B cell (primary cell): ENCODE measurements around the gene RBMS3. TPM values are rescaled to one million over a fixed set of nuclear protein-coding genes. Genes with fewer than 3 reads are reported as not detected.

Experiments used
- ATAC-seq: fragments of 200-7000 bp; cut with Tn5 transposase; one replicate; pipeline ENCODE4 v1.10.0; 2021; ENCODE audit warnings: low read depth, mild to moderate bottlenecking, moderate number of reproducible peaks, moderate library complexity
- CTCF ChIA-PET: fragments of 350-600 bp; sonication (Branson Sonifier 250); formaldehyde crosslinking; loops from one replicate; lab custom pipeline; 2021; ENCODE audit warnings: antibody characterized with exemption, inconsistent platforms; lab: Charles Lee
- POLR2A ChIA-PET: fragments of 350-600 bp; sonication (Branson Sonifier 250); formaldehyde crosslinking; loops from one replicate; lab custom pipeline; 2021; ENCODE audit warnings: antibody characterized with exemption; lab: Charles Lee
- DNase-seq: peaks from one replicate; pipeline ENCODE4 v3.0.0; 2013
- H2AFZ ChIP-seq: 2 replicates; pipeline ENCODE4 v1.6.1; 2012; ENCODE audit warnings: mild to moderate bottlenecking, low read depth, low read length; ENCODE audit not compliant: insufficient read depth, poor library complexity, severe bottlenecking
- H3K27ac ChIP-seq, 2 donors: 1 replicate in 1 of 2; 2 replicates in 1 of 2; pipeline ENCODE4 v1.5.1; 2012 to 2013; ENCODE audit warnings: low read length in 2 of 2, mild to moderate bottlenecking in 2 of 2, moderate library complexity in 1 of 2
- H3K27me3 ChIP-seq, 4 experiments: fragments of 200-600 bp in 1 of 4; sonication (generic) in 1 of 4; replicated peaks in 1 of 4; 1 replicate in 2 of 4; 2 replicates in 2 of 4; pipeline versions ENCODE4 v1.6.1 to v1.7.0; 2013 to 2016; ENCODE audit warnings: low read length in 3 of 4, mild to moderate bottlenecking in 2 of 4, mixed read lengths in 1 of 4, moderate library complexity in 1 of 4; ENCODE audit not compliant: insufficient read depth in 4 of 4, control insufficient read depth in 3 of 4; ENCODE audit errors: control extremely low read depth in 1 of 4
- H3K36me3 ChIP-seq, 2 experiments: replicated peaks in 1 of 2; 1 replicate in 1 of 2; 2 replicates in 1 of 2; pipeline versions ENCODE4 v1.6.1 to v1.7.1; 2013; ENCODE audit warnings: low read length in 1 of 2; ENCODE audit not compliant: insufficient read depth in 2 of 2, control insufficient read depth in 1 of 2; ENCODE audit errors: control extremely low read depth in 1 of 2, extremely low read depth in 1 of 2
- H3K4me1 ChIP-seq, 2 donors: fragments of 200-600 bp in 1 of 2; sonication (generic) in 1 of 2; 1 replicate in 1 of 2; 2 replicates in 1 of 2; pipeline versions ENCODE4 v1.5.1 to v1.6.1; 2013 to 2017; ENCODE audit warnings: low read length in 2 of 2; ENCODE audit not compliant: control insufficient read depth in 2 of 2, insufficient read depth in 2 of 2
- H3K4me2 ChIP-seq: replicated peaks from 2 replicates; pipeline ENCODE3; 2012; ENCODE audit warnings: mild to moderate bottlenecking, low read depth, low read length; ENCODE audit not compliant: poor library complexity, severe bottlenecking
- H3K4me3 ChIP-seq, 5 experiments: fragments of 200-600 bp in 1 of 5; sonication (generic) in 1 of 5; 1 replicate in 3 of 5; 2 replicates in 2 of 5; pipeline versions ENCODE4 v1.5.1 to v1.7.0; 2011 to 2016; ENCODE audit warnings: low read length in 4 of 5, mild to moderate bottlenecking in 4 of 5, low read depth in 2 of 5, control low read depth in 1 of 5, moderate library complexity in 1 of 5; ENCODE audit not compliant: insufficient read depth in 1 of 5; ENCODE audit errors: control extremely low read depth in 1 of 5, extremely low read depth in 1 of 5
- H3K79me2 ChIP-seq: fragments of 200-600 bp; sonication (generic); one replicate; pipeline ENCODE4 v1.6.0; 2016; ENCODE audit warnings: low read length; ENCODE audit not compliant: control insufficient read depth, insufficient read depth
- H3K9ac ChIP-seq: fragments of 200-600 bp; sonication (generic); 2 replicates; pipeline ENCODE4 v1.6.1; 2017; ENCODE audit warnings: mild to moderate bottlenecking, low read length, moderate library complexity
- H3K9me3 ChIP-seq, 3 donors: one replicate each; pipeline versions ENCODE4 v1.6.1 to v1.7.1; 2013; ENCODE audit warnings: low read length in 2 of 3; ENCODE audit not compliant: control insufficient read depth in 2 of 3, insufficient read depth in 1 of 3; ENCODE audit errors: control extremely low read depth in 1 of 3
- H4K20me1 ChIP-seq: 2 replicates; pipeline ENCODE4 v1.6.0; 2012; ENCODE audit warnings: mild to moderate bottlenecking, low read length; ENCODE audit not compliant: insufficient read depth, control insufficient read depth, poor library complexity, severe bottlenecking
- H3K27ac Mint-ChIP-seq: one replicate; pipeline ENCODE4 v1.8.0; 2021; ENCODE audit warnings: mixed read lengths
- H3K27me3 Mint-ChIP-seq: one replicate; pipeline ENCODE4 v1.8.0; 2021; ENCODE audit warnings: mixed read lengths
- H3K4me1 Mint-ChIP-seq: one replicate; pipeline ENCODE4 v1.8.0; 2021; ENCODE audit warnings: mixed read lengths
- H3K4me3 Mint-ChIP-seq: one replicate; pipeline ENCODE4 v1.8.0; 2021; ENCODE audit warnings: mixed read lengths
- H3K9me3 Mint-ChIP-seq: one replicate; pipeline ENCODE4 v1.8.0; 2022; ENCODE audit warnings: mixed read lengths; ENCODE audit not compliant: insufficient read depth
- EZH2 ChIP-seq: IDR thresholded peaks from 2 replicates; pipeline ENCODE4 v1.6.1; 2012; ENCODE audit warnings: borderline replicate concordance, low read depth, mild to moderate bottlenecking, moderate library complexity, low read length; ENCODE audit not compliant: insufficient read depth, poor library complexity, severe bottlenecking
- WGBS: methylation state at CpG from one replicate; pipeline ENCODE4 v1.1.5; 2013; ENCODE audit warnings: missing lambda C conversion rate; ENCODE audit not compliant: insufficient coverage; 5-methylcytosine and 5-hydroxymethylcytosine counted together
- intact Hi-C: fragments of 100-400 bp; cut with micrococcal nuclease; formaldehyde crosslinking; loops from one replicate; pipeline ENCODE4 v1.10.0; 2022
- polyA plus RNA-seq: library from polyadenylated mRNA; depleted of rRNA; stranded (reverse); fragments of >200 nt; gene quantifications from 2 replicates; pipeline ENCODE4 v1.2.3, GENCODE V29; 2012
- total RNA-seq, 2 donors: library from RNA; stranded (reverse); fragments of 120-200 nt in 1 of 2; gene quantifications; 1 replicate in 1 of 2; 2 replicates in 1 of 2; pipeline versions ENCODE4 v1.2.3 to v1.2.4, GENCODE V29; 2013 to 2022
- TF ChIP-seq, protein P1 (sequence below): fragments of 200-600 bp; IDR thresholded peaks from one replicate; pipeline ENCODE4 v1.8.0; 2022; ENCODE audit warnings: antibody characterized with exemption, mild to moderate bottlenecking

RBMS3 gene
- total and polyA plus RNA-seq, 2 donors (not counting 1 experiment from before 2014, with no cell fraction given), result not detected

DNA sequence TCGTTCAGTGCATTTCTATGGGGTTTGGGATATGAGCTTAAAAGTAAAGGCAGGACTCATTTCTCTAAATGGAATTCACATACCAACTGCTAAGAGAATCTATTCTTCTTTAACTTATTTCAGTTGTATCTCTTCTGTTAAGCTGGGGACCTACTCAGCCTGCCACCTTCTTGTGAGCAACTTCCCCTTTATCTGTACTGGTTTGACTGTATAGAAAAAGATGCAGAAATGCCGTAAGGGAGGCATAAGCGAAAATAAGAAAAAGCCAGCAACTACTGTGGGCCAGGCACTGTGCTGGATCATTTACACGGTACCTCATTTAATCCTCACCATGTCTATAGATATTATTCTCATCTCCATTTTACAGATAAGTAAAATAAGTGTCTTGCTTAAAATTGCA, 38.4 kb downstream of the RBMS3 start:
- Histone ChIP-seq H3K9ac (no peak overlapping the region), H2AFZ (no peak overlapping the region), H3K4me1 (no peaks in the 10 kb centered on the region), H4K20me1 (no peaks in the 10 kb centered on the region), H3K4me2 (no peak overlapping the region), H3K27ac (no peak overlapping the region), H3K79me2 (no peaks in the 10 kb centered on the region), H3K9me3 (no peaks in the 10 kb centered on the region), H3K36me3 (no peaks in the 10 kb centered on the region), H3K4me3 (no peak overlapping the region), H3K27me3 (no peaks in the 10 kb centered on the region)
- Mint-ChIP-seq H3K4me3 (no peak overlapping the region), H3K9me3 (no peaks in the 10 kb centered on the region), H3K27ac (no peak overlapping the region), H3K4me1 (peaks cover 3% of the 10 kb centered on the region), H3K27me3 (no peaks in the 10 kb centered on the region)
- TF ChIP-seq, protein P1, sequence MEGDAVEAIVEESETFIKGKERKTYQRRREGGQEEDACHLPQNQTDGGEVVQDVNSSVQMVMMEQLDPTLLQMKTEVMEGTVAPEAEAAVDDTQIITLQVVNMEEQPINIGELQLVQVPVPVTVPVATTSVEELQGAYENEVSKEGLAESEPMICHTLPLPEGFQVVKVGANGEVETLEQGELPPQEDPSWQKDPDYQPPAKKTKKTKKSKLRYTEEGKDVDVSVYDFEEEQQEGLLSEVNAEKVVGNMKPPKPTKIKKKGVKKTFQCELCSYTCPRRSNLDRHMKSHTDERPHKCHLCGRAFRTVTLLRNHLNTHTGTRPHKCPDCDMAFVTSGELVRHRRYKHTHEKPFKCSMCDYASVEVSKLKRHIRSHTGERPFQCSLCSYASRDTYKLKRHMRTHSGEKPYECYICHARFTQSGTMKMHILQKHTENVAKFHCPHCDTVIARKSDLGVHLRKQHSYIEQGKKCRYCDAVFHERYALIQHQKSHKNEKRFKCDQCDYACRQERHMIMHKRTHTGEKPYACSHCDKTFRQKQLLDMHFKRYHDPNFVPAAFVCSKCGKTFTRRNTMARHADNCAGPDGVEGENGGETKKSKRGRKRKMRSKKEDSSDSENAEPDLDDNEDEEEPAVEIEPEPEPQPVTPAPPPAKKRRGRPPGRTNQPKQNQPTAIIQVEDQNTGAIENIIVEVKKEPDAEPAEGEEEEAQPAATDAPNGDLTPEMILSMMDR, result no peak
- TF ChIP-seq EZH2, result no peak
- ATAC-seq (no peak), DNase-seq (no peak)
- ChIA-PET CTCF (no interaction called here), POLR2A (no interaction called here)
- no CpG with 5 or more reads among the region's 4 CpGs for WGBS
- intact Hi-C loops, result no loop called here

DNA sequence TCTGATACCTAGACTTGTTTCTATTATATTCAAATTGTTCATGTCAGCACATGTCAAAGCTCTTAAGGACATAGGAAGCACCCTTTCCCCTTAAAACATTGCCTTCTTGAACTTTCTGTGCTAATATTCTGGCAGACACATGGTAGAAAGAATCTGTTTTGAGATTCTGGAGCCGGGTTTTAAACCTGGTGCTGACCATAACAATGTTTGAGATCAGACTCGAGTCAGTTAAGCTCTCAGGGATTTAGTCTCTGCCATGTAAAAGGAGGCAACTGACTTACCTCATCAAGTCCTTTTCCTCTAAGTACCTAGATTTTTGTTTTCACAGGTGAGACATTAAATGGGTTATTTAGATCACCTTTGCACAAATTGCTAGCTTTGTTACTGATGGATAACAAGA, 38.9 kb downstream of the RBMS3 start:
- ATAC-seq (no peak), DNase-seq (no peak)
- Histone ChIP-seq H3K4me2 (no peak overlapping the region), H2AFZ (no peak overlapping the region), H3K27me3 (no peaks in the 10 kb centered on the region), H3K4me1 (no peaks in the 10 kb centered on the region), H3K36me3 (no peaks in the 10 kb centered on the region), H3K79me2 (no peaks in the 10 kb centered on the region), H3K9me3 (no peaks in the 10 kb centered on the region), H4K20me1 (no peaks in the 10 kb centered on the region), H3K9ac (no peak overlapping the region), H3K4me3 (no peak overlapping the region), H3K27ac (no peak overlapping the region)
- Mint-ChIP-seq H3K4me1 (peaks cover 7% of the 10 kb centered on the region), H3K27ac (no peak overlapping the region), H3K9me3 (no peaks in the 10 kb centered on the region), H3K4me3 (no peak overlapping the region), H3K27me3 (no peaks in the 10 kb centered on the region)
- ChIA-PET CTCF (no interaction called here), POLR2A (no interaction called here)
- 89% methylated on average over 2 of the region's 2 CpGs for WGBS
- TF ChIP-seq, protein P1, result no peak
- TF ChIP-seq EZH2, result no peak
- intact Hi-C loops, result no loop called here
